GM20000 (cell line): ENCODE measurements around the gene MCAT.
A peak's percentile ranks its signal among the peaks of the same experiment; 100 is the strongest.

Experiments
- DNase-seq: peaks from one replicate; pipeline ENCODE4 v3.0.0; 2012; ENCODE audit warnings: low spot score
- CTCF ChIP-seq: IDR thresholded peaks from 2 replicates; pipeline ENCODE4 v1.5.1; 2012; ENCODE audit warnings: mild to moderate bottlenecking, control low read depth; ENCODE audit errors: extremely low read depth, missing control alignments

Gene MCAT

GRCh38 chr22:43157874-43158546, 14.8 kb upstream of the MCAT start:
- DNase-seq, result no peak
- no peak for TF ChIP-seq CTCF

DNA sequence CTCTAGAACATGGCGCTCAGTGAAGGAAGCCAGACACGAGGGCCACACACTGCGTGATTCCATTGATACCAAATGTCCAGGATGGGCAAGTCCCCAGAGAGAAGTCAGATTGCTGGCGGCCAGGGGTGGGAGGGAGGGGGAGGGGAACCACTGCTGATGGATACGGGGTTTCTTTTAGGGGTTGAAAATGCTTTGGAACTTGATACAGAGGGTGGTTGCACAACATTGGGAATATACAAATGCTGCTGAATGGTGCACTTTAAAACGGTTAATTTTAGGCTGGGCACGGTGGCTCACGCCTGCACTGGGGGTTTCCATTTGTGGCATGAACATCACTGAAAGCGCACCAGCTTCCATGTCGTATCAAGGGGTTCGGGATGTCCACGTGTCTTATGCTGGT, 13.2 kb upstream of the MCAT start:
- TF ChIP-seq CTCF, result no peak
- no peak for DNase-seq

GRCh38 chr22:43155789-43156188, 12.6 kb upstream of the MCAT start:
- no peak for TF ChIP-seq CTCF
- no peak for DNase-seq

DNA sequence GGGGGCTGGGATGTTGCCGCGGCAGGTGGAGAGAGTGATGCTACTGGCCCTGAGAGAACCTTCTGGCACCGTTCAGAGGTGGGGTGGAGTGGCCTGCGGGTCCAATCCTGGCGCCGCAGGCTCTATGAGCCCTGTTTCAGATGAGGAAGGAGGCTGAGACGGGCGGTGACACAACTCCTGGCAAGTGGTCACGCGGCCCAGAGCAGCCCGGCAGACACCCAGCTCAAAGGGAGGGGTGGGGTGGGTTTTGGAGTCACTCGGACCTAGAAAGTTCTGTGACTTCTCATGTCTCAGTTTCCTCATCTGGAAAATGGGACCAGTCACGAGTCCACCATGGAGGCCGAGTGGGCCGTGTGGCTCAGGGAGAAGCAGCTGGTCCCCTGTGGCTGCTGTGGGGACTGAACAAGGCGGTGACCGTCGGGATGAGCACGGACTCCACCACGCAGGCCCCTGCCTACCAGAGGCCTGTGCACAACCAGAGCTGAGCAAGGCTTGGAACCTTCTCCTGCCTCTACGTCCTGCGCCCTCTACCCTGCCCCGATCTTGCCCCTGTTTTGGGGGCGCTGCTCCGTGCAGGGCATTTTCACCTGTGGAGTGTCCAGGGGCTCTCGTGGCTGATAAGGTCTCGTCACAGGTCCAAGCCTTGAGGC, 11.8 kb upstream of the MCAT start:
- DNase-seq, result no peak
- no peak for TF ChIP-seq CTCF

DNA sequence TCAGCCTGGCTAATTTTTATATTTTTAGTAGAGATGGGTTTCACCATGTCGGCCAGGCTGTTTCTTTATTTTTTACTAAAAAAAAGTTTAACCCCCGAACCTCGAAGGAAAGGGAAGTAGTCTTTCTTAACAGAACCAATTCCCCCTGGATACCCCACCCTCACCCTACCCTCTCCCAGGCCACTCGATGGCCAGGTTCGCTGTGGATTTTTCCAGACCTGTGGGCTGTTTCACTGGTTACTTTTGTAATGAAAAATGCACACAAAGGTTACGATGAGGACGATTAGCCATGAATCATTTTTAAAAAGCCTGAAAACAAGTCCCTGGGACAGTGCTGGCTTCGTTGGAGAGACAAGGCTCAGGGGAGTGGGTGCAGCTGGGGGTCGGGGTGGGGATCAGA, 10.7 kb upstream of the MCAT start:
- no peak for TF ChIP-seq CTCF
- no peak for DNase-seq

DNA sequence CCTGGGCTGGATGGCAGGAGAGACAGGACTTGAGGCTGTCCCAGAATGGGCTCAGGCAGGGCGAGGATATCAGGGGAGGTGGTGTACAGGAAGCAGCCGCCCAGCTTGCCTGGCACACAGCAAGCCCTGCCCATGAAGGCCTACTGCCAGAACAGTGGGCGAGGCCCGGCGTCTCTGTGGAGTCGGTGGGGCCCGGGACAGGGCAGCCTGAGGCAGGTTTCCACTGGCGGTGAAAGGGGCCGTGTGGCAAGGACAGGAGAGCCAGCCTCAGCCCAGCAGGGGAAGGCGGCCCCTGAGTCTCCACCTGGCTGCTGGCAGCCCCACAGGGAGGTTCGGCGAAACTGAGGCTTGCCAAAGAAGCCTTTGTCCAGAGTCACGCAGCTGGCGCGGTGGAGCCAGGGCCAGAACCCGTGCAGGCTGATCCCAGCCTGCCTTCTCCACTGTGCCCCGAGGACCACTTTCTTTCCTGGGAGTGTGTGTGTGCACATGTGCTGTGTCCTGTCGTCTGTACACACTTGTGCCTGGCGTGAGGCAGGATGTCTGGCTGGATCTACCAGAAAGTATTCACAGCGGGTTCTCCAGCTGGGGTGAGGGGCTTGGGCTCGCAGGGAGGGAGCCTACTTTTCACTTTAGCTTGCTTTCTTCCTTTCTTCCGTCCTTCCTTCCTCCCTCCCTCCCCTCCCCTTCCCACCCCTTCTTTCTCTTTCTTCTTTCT, 9.3 kb upstream of the MCAT start:
- peak; percentile 60 for DNase-seq

More for the DNA sequence above, 9.3 kb upstream of the MCAT start:
- no peak for TF ChIP-seq CTCF
